Measurements from ENCODE around the gene MRPS35. TPM values are rescaled to one million over a fixed set of nuclear protein-coding genes. Genes with fewer than 3 reads are reported as not detected.

The MRPS35 gene
- total RNA-seq (32.0 and 34.4 TPM in 2 replicates), polyA plus RNA-seq (63.6 and 73.0 TPM in 2 replicates)

DNA sequence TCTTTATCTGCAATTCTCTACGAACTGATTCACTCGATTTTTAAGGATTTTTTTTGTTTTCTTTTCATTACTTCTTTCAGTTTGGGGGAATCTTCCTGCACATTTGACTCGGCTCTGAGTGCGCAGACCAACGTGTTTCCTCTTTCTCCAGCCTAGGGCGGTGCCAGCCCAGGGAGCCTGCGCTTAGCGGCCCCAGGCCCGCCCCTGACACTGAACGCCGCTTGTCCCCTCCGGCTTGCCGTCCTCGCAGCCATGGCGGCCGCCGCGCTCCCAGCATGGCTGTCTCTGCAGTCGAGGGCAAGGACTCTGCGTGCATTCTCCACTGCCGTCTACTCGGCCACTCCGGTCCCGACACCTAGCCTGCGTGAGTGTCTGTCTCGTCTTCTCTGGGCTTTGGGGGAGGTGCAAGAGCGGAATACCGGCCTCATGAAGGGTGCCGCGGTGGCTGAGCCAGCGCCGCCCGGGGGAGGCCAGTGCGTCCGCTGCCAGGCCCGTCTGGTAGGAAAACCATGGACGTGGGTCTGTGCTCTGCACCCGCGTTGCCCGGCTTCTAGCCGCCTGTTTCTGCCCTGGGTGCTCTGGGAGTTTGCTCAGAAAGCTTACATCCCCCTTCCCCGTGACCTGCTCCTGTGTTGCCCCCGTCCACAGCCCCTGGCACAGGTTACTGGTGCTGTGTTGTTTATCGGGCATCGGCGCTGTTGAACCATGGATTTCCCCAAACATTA, at the start of gene MRPS35:
Gene MRPS35 (plus strand): TSS at position 241 of the 725 bp plus-strand sequence. CDS start 12 bp downstream, at position 253.
- TF ChIP-seq, protein P1, sequence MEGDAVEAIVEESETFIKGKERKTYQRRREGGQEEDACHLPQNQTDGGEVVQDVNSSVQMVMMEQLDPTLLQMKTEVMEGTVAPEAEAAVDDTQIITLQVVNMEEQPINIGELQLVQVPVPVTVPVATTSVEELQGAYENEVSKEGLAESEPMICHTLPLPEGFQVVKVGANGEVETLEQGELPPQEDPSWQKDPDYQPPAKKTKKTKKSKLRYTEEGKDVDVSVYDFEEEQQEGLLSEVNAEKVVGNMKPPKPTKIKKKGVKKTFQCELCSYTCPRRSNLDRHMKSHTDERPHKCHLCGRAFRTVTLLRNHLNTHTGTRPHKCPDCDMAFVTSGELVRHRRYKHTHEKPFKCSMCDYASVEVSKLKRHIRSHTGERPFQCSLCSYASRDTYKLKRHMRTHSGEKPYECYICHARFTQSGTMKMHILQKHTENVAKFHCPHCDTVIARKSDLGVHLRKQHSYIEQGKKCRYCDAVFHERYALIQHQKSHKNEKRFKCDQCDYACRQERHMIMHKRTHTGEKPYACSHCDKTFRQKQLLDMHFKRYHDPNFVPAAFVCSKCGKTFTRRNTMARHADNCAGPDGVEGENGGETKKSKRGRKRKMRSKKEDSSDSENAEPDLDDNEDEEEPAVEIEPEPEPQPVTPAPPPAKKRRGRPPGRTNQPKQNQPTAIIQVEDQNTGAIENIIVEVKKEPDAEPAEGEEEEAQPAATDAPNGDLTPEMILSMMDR (IDR thresholded peaks at IDR 0.05; ENCODE audit: low read depth, low read length): no peak
- Histone ChIP-seq H3K36me3 (peaks cover 5% of the 10 kb centered on the region), H3K27me3 (no peaks in the 10 kb centered on the region), H3K4me1 (ENCODE audit: low read depth) (no peaks in the 10 kb centered on the region), H3K4me3 (peak within 1 kb of the TSS; percentile 68), H3K27ac (peak within 1 kb of the TSS; percentile 89), H3K9me3 (ENCODE audit: low read depth) (no peaks in the 10 kb centered on the region)
- peak; percentile 92 to 96 for DNase-seq (ENCODE audit: low read depth in 1 of 2, low spot score in 1 of 2)

DNA sequence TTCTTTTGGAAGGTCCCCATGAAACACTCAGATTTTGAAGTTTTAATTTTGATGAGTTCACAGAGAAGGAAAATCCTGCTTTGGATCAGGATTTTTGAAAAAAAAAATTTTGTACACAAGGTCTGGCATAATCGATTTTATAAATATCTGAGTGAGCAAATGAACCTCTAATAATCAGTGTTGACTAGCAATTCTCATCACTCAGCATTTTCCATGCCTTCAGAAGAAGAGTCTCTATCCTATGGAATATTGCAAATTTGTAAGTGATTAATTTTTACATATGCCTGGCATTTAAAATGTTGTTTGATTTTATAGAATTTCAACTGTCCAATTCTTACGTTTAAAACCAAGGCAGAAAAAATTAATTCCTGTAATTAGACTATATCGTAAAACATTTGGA, 44.9 kb upstream of the MRPS35 start:
- Histone ChIP-seq H3K4me1 (ENCODE audit: low read depth) (no peaks in the 10 kb centered on the region), H3K27ac (no peak overlapping the region), H3K36me3 (peaks cover 8% of the 10 kb centered on the region), H3K27me3 (no peaks in the 10 kb centered on the region), H3K9me3 (ENCODE audit: low read depth) (no peaks in the 10 kb centered on the region), H3K4me3 (no peak overlapping the region)
- TF ChIP-seq, protein P1 (IDR thresholded peaks at IDR 0.05; ENCODE audit: low read depth, low read length): no peak
- no peak for DNase-seq (ENCODE audit: low read depth in 1 of 2, low spot score in 1 of 2)

DNA sequence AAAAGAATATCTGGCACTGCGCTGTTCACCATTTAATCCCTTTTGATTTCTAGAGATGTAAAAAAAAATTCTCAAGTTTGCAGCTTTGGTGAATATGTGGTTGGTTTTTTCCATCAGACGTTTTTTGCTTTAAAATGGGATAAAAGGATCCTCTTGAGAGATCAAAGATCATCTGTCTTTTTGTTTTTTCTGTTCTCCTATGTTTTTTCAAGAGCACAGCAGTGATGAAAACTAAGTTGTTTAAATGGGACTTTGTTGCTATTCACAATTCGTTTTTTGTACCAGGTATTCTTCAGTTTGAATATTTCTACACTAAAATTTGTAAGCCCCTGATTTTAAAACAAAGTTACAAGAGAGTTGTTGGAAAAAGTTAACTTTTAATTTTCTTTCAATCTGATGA, 44.1 kb upstream of the MRPS35 start:
- Histone ChIP-seq H3K36me3 (peaks cover 8% of the 10 kb centered on the region), H3K27ac (no peak overlapping the region), H3K27me3 (no peaks in the 10 kb centered on the region), H3K9me3 (ENCODE audit: low read depth) (no peaks in the 10 kb centered on the region), H3K4me1 (ENCODE audit: low read depth) (no peaks in the 10 kb centered on the region), H3K4me3 (no peak overlapping the region)
- TF ChIP-seq, protein P1 (IDR thresholded peaks at IDR 0.05; ENCODE audit: low read depth, low read length): no peak
- DNase-seq (ENCODE audit: low read depth in 1 of 2, low spot score in 1 of 2): no peak

DNA sequence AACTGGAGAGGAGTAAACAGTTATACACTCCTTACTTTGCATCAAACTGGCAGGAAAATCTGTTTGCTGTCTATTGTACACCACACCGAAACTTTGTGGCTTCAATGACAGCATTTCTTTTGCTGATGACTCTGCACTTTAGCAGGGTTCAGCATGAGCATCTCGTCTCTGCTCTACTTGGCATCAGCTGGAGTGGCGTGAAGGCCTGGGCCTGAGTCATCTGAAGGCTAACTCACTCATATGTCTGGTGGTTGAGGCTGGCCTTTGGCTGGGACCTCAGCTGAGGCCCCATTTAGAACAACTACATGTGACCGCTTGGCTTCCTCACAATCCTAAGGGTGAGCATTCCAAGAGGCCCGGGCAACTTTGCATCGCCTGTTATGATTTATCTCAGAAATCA, 43.1 kb upstream of the MRPS35 start:
- no peak overlapping the region for H3K4me3 ChIP-seq

DNA sequence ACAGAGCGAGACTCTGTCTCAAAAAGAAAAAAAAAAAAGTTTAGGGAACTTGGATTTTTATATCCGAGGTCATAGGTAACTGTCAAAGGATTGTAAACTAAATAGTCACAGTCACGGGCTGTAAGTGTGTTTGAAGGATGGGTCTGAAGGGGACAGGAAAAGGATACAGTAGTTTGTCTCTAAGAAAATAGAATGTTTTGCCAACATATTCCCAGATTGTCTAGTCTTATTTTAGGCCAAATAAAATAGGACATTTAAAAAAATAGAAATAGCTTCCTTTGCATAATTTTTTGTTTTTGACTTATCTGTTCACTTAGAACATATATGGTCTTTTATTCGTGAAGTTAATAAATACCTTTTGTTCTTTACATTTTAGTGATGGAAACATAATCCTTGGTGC, 38.6 kb upstream of the MRPS35 start:
- Histone ChIP-seq H3K27me3 (no peaks in the 10 kb centered on the region), H3K4me3 (no peak overlapping the region), H3K36me3 (peaks cover 12% of the 10 kb centered on the region), H3K4me1 (ENCODE audit: low read depth) (no peaks in the 10 kb centered on the region), H3K27ac (no peak overlapping the region), H3K9me3 (ENCODE audit: low read depth) (no peaks in the 10 kb centered on the region)
- no peak for DNase-seq (ENCODE audit: low read depth in 1 of 2, low spot score in 1 of 2)
- TF ChIP-seq, protein P1 (IDR thresholded peaks at IDR 0.05; ENCODE audit: low read depth, low read length): no peak

More for the DNA sequence above, 43.1 kb upstream of the MRPS35 start:
- Histone ChIP-seq H3K36me3 (peaks cover 8% of the 10 kb centered on the region), H3K9me3 (ENCODE audit: low read depth) (no peaks in the 10 kb centered on the region), H3K27ac (no peak overlapping the region), H3K4me1 (ENCODE audit: low read depth) (no peaks in the 10 kb centered on the region), H3K27me3 (no peaks in the 10 kb centered on the region)
- TF ChIP-seq, protein P1 (IDR thresholded peaks at IDR 0.05; ENCODE audit: low read depth, low read length): no peak
- peak in 1 of 2 donors; percentile 68 for DNase-seq (ENCODE audit: low read depth in 1 of 2, low spot score in 1 of 2)

All from cardiac muscle cell (in vitro differentiated cells and primary cell).